Fibroblast of skin of abdomen (primary cell): Measurements from ENCODE around the gene HOXB13.
"Not testable (repeated sequence)": the region's sequence is repeated elsewhere in the genome, so short reads cannot be mapped to it uniquely, and the experiment has no call there.

Experiments
- DNase-seq: peaks from one replicate; pipeline ENCODE4 v3.0.0-alpha.2; 2013

HOXB13 gene

GRCh38 chr17:48726114-48726915, 2.2 kb downstream of the HOXB13 start:
- no peak for DNase-seq

- no peak for DNase-seq
Measured at GRCh38 chr17:48725288-48726064, 3.1 kb downstream of the HOXB13 start.

GRCh38 chr17:48725004-48725287, 3.6 kb downstream of the HOXB13 start:
- no peak for DNase-seq

GRCh38 chr17:48724251-48725003, 4.1 kb downstream of the HOXB13 start:
- DNase-seq: peak; percentile 67

- DNase-seq: no peak
Measured at GRCh38 chr17:48723423-48724250, 4.9 kb downstream of the HOXB13 start.

GRCh38 chr17:48722915-48723422, 5.6 kb downstream of the HOXB13 start, which contains the start of gene PRAC2:
Gene PRAC2, plus strand, starts transcription at chr17:48723185. Its CDS starts 1,226 bp downstream, at chr17:48724411.
- DNase-seq: no peak

GRCh38 chr17:48722201-48722907, 6.2 kb downstream of the HOXB13 start, which contains the start of gene PRAC1:
Gene PRAC1, minus strand, starts transcription at chr17:48722518. Its CDS starts 126 bp downstream, at chr17:48722392.
- no peak for DNase-seq

- no peak for DNase-seq
Measured at GRCh38 chr17:48721009-48721402, 7.5 kb downstream of the HOXB13 start.

GRCh38 chr17:48720266-48721008, 8.1 kb downstream of the HOXB13 start:
- DNase-seq: no peak

- DNase-seq: no peak
Measured at GRCh38 chr17:48719642-48720265, 8.8 kb downstream of the HOXB13 start.

GRCh38 chr17:48718761-48719641, 9.5 kb downstream of the HOXB13 start:
- no peak for DNase-seq

GRCh38 chr17:48718227-48718760, 10.3 kb downstream of the HOXB13 start:
- no peak for DNase-seq

- no peak for DNase-seq
Measured at GRCh38 chr17:48717367-48718226, 11.0 kb downstream of the HOXB13 start.

GRCh38 chr17:48716549-48716948, 12.0 kb downstream of the HOXB13 start:
- DNase-seq: not testable (repeated sequence)

GRCh38 chr17:48715496-48716399, 12.8 kb downstream of the HOXB13 start:
- no peak for DNase-seq

GRCh38 chr17:48711128-48711527, 17.4 kb downstream of the HOXB13 start:
- no peak for DNase-seq
